ENCODE measurements around the gene MAGI2. TPM values are rescaled to one million over a fixed set of nuclear protein-coding genes. Genes with fewer than 3 reads are reported as not detected.

Gene MAGI2
- total and polyA plus RNA-seq, 8 donors, result 6.1 to 9.2 (median 7.1) TPM

DNA sequence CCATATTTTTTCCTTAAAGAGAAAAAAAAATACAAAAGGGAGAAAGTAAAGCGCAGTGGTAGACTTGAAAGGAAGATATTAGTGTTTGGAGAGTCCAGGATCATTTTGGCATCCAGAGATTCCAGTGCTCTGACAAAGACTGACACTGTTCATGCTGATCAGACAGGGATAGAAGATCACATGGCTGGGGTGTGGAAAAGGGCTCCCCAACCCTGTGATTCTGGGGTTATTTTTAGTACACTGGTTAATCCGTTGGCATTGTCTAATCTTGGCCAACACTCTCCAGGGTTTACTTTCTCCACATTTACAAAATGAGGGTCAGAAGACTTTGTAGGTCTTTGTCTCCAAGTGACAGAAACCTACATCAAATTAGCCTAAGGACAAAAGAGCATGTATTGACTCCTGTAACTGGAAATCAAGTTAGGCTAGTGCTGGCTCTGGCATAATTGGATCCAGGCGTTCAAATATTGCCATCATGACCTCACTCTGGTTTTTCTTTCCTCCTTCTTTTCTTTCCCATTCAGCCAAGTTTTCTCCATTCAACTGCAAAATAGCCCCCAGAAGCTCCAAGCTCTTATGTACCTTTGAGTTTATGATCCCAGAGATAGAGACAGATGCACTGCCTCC, 1473.3 kb downstream of the MAGI2 start:
- no peak overlapping the region for H3K27ac ChIP-seq
- no peak overlapping the region for H3K4me3 ChIP-seq
- no peaks in the 10 kb centered on the region for H3K36me3 ChIP-seq
- intact Hi-C loops (cut with DNase I), result no loop called here
- no peaks in the 10 kb centered on the region for H3K9me3 ChIP-seq
- H3K27me3 ChIP-seq, result no peaks in the 10 kb centered on the region
- ATAC-seq (no peak), DNase-seq (no peak)
- TF ChIP-seq, protein P1, sequence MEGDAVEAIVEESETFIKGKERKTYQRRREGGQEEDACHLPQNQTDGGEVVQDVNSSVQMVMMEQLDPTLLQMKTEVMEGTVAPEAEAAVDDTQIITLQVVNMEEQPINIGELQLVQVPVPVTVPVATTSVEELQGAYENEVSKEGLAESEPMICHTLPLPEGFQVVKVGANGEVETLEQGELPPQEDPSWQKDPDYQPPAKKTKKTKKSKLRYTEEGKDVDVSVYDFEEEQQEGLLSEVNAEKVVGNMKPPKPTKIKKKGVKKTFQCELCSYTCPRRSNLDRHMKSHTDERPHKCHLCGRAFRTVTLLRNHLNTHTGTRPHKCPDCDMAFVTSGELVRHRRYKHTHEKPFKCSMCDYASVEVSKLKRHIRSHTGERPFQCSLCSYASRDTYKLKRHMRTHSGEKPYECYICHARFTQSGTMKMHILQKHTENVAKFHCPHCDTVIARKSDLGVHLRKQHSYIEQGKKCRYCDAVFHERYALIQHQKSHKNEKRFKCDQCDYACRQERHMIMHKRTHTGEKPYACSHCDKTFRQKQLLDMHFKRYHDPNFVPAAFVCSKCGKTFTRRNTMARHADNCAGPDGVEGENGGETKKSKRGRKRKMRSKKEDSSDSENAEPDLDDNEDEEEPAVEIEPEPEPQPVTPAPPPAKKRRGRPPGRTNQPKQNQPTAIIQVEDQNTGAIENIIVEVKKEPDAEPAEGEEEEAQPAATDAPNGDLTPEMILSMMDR (IDR thresholded peaks at IDR 0.05), result no peak
- H3K4me1 ChIP-seq, result no peaks in the 10 kb centered on the region

DNA sequence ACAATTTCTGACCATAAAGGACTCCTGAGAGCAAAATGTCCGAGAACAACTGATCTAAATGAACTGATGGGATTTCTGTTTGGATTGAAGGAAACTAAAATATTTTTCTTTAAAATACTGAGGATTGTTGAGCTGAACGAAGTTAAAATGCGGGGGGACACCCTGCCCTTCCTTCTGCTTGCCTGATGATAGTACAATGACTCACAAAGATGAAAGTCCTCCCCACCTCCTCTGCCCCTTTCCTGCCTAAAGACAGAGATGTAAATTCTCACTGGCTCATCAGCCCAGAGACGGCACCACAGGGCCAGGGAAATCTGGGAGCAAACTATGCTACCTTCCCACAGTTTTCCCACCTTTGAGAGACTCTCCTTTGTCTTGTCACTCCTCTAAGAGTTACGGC, 1474.2 kb downstream of the MAGI2 start:
- Histone ChIP-seq H3K27ac (no peak overlapping the region), H3K27me3 (no peaks in the 10 kb centered on the region), H3K4me1 (no peaks in the 10 kb centered on the region), H3K4me3 (no peak overlapping the region), H3K36me3 (no peaks in the 10 kb centered on the region), H3K9me3 (no peaks in the 10 kb centered on the region)
- ATAC-seq, result no peak
- DNase-seq, result no peak
- intact Hi-C loops (cut with DNase I), result no loop called here
- TF ChIP-seq, protein P1 (IDR thresholded peaks at IDR 0.05), result no peak

DNA sequence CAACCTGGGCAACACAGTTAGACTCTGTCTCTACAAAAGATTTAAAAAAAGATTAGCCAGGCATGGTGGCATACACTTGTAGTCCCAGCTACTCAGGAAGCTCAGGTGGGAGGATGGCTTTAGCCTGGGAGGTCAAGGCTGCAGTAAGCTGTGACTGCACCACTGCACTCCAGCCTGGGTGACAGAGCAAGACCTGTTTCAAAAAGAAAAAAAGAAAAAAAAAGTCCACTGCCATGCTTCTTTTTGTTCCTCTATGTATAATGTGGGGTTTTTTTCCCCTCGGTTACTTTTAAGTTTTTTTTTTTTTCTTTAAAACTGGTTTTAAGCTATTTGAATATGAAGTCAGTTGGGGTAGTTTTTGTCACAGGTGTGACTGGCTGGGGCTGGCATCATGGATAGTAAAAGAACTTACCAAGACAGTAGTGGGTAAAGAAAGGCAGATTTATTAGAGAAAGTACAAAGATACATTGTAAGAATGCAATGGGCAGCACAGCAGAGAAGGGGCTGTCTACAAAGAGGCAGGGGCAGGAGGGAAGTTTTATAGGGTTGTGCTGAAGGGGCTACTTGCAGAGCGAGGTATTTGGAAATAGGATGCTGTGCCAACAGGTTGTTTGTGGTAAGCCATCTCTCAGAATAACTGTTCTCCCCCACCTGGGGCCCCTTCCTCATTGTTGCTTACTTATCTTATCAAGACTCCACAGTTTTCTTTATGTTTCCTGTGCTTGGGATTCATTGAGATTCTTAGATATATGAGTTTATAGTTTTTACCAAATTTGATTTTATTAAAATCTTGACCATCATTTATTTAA, 1477.6 kb downstream of the MAGI2 start:
- no peak overlapping the region for H3K27ac ChIP-seq
- H3K9me3 ChIP-seq, result no peaks in the 10 kb centered on the region
- ATAC-seq (no peak), DNase-seq (no peak)
- no peaks in the 10 kb centered on the region for H3K27me3 ChIP-seq
- intact Hi-C loops (cut with DNase I), result no loop called here
- H3K4me1 ChIP-seq, result no peaks in the 10 kb centered on the region
- H3K36me3 ChIP-seq, result no peaks in the 10 kb centered on the region
- TF ChIP-seq, protein P1 (IDR thresholded peaks at IDR 0.05), result no peak
- H3K4me3 ChIP-seq, result no peak overlapping the region

DNA sequence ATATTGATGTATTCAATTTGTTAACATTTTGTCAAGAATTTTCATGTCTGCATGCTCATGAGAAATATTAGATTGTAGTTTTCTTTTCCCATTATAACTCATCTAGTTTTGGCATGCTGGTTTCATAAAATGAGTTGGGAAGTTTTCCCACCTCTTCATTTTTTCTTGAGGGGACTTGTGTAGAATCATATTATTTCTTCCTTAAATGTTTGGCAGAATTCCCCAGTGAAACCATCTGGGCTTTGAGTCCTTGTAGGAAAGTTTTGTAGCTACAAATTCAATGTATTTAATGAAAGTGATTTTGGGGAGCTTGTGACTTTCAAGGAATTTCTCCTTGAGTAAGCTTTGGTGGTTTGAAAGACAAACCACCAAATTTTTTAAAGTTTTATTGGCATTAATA, 1481.7 kb downstream of the MAGI2 start:
- DNase-seq, result no peak
- no peak overlapping the region for H3K4me3 ChIP-seq
- H3K36me3 ChIP-seq, result no peaks in the 10 kb centered on the region
- H3K27ac ChIP-seq, result no peak overlapping the region
- TF ChIP-seq, protein P1 (IDR thresholded peaks at IDR 0.05), result no peak
- H3K4me1 ChIP-seq, result no peaks in the 10 kb centered on the region
- H3K9me3 ChIP-seq, result no peaks in the 10 kb centered on the region
- intact Hi-C loops (cut with DNase I), result no loop called here
- no peak for ATAC-seq
- no peaks in the 10 kb centered on the region for H3K27me3 ChIP-seq

DNA sequence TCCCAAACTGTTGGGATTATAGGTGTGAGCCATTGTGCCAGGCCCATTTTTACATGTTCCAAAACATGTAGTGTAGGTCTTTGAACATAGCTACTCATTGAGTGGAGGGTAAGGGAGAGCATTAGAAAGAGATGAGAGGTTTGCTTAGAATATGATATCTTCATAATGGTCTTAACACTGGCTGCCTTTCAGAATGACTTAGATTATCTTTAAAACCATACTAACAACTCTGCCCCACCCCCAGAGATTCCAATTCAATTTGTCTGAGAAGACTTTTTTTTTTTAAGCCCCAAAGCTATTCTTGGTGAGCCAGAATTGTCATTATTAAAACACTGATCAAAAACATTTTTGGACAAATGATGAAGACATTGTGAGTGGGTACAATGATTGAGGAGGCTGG, 1486.0 kb downstream of the MAGI2 start:
- H3K4me3 ChIP-seq, result no peak overlapping the region
- intact Hi-C loops (cut with DNase I), result no loop called here
- H3K9me3 ChIP-seq, result no peaks in the 10 kb centered on the region
- no peaks in the 10 kb centered on the region for H3K36me3 ChIP-seq
- TF ChIP-seq, protein P1 (IDR thresholded peaks at IDR 0.05), result no peak
- no peak for DNase-seq
- H3K27me3 ChIP-seq, result no peaks in the 10 kb centered on the region
- no peaks in the 10 kb centered on the region for H3K4me1 ChIP-seq
- H3K27ac ChIP-seq, result no peak overlapping the region
- ATAC-seq, result no peak

Measured in left lung (tissue), 10 donors.